Thoracic aorta (tissue), 2 donors: ENCODE data around the gene ITM2C. TPM values are rescaled to one million over a fixed set of nuclear protein-coding genes. Genes with fewer than 3 reads are reported as not detected.

ENCODE experiments used
- ATAC-seq: fragments of 150-250 bp; one replicate; pipeline ENCODE4 v1.8.0; 2017; ENCODE audit warnings: low read depth; ENCODE audit not compliant: insufficient number of reproducible peaks, low FRiP score
- DNase-seq: peaks from one replicate; pipeline ENCODE4 v3.0.0-alpha.2; 2020; ENCODE audit warnings: low spot score
- H3K27ac ChIP-seq, 2 donors: fragments of 200-600 bp; sonication (generic); 1 replicate in 1 of 2; 2 replicates in 1 of 2; pipeline ENCODE4 v1.5.1; 2016; ENCODE audit warnings: mild to moderate bottlenecking in 2 of 2, moderate library complexity in 2 of 2
- H3K27me3 ChIP-seq: fragments of 200-600 bp; sonication (generic); replicated peaks from 2 replicates; pipeline ENCODE4 v1.6.0; 2016; ENCODE audit warnings: mild to moderate bottlenecking; ENCODE audit not compliant: insufficient read depth
- H3K36me3 ChIP-seq: fragments of 200-600 bp; sonication (generic); one replicate; pipeline ENCODE4 v1.5.1; 2016
- H3K4me1 ChIP-seq, 2 donors: fragments of 200-600 bp; sonication (generic); 1 replicate in 1 of 2; 2 replicates in 1 of 2; pipeline versions ENCODE4 v1.5.1 to v1.6.0; 2016; ENCODE audit warnings: low read depth in 2 of 2, mild to moderate bottlenecking in 1 of 2; ENCODE audit not compliant: control insufficient read depth in 1 of 2
- H3K4me3 ChIP-seq: fragments of 200-600 bp; sonication (generic); 2 replicates; pipeline ENCODE4 v1.5.1; 2016; ENCODE audit warnings: mild to moderate bottlenecking
- H3K9me3 ChIP-seq: fragments of 200-600 bp; sonication (generic); 2 replicates; pipeline ENCODE4 v1.5.1; 2016
- total RNA-seq, 2 donors: library from RNA; depleted of rRNA; stranded (reverse); fragments of >200 nt; gene quantifications; one replicate each; pipeline versions ENCODE4 v1.1.0 to v1.2.3, GENCODE V29; 2016
- TF ChIP-seq, protein P1 (sequence below): fragments of 200-600 bp; sonication (generic); IDR thresholded peaks from one replicate; pipeline ENCODE4 v1.5.1; 2019; ENCODE audit warnings: antibody characterized with exemption

ITM2C gene
- total RNA-seq, 2 donors from 2014 or later, result 65.5 to 70.6 TPM

DNA sequence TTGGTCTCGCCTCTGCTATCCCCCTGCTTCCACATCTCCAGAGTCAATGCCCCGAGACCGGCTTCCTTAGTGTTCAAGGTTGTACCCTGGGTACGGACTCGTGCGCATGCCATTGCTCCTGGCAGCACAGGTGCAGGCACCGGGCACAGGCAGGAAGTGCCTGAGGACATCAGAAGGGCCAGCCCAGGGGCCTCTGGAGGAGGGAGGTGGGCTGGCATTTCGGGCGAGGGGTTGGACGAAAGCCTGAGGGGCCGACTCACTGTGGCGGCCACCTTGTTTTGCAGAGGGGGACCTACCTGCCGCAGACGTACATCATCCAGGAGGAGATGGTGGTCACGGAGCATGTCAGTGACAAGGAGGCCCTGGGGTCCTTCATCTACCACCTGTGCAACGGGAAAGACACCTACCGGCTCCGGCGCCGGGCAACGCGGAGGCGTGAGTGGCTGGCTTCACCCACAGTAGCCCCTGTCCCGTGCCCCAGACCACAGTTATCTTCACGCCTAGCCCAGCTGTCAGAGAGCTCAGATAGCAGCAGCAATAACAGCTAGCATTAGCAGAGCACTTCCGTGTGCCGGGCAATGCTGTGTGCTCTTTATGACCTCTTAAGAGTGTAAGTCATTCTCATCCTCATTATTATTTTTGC is 12.5 kb downstream of the ITM2C start:
- no peak for ATAC-seq
- TF ChIP-seq, protein P1, sequence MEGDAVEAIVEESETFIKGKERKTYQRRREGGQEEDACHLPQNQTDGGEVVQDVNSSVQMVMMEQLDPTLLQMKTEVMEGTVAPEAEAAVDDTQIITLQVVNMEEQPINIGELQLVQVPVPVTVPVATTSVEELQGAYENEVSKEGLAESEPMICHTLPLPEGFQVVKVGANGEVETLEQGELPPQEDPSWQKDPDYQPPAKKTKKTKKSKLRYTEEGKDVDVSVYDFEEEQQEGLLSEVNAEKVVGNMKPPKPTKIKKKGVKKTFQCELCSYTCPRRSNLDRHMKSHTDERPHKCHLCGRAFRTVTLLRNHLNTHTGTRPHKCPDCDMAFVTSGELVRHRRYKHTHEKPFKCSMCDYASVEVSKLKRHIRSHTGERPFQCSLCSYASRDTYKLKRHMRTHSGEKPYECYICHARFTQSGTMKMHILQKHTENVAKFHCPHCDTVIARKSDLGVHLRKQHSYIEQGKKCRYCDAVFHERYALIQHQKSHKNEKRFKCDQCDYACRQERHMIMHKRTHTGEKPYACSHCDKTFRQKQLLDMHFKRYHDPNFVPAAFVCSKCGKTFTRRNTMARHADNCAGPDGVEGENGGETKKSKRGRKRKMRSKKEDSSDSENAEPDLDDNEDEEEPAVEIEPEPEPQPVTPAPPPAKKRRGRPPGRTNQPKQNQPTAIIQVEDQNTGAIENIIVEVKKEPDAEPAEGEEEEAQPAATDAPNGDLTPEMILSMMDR, result no peak
- DNase-seq, result no peak
- Histone ChIP-seq H3K27ac (no peak overlapping the region), H3K4me3 (no peak overlapping the region), H3K4me1 (peaks cover 0 to 7% of the 10 kb centered on the region in 2 donors), H3K9me3 (no peaks in the 10 kb centered on the region), H3K27me3 (no peaks in the 10 kb centered on the region), H3K36me3 (peaks cover 8% of the 10 kb centered on the region)

DNA sequence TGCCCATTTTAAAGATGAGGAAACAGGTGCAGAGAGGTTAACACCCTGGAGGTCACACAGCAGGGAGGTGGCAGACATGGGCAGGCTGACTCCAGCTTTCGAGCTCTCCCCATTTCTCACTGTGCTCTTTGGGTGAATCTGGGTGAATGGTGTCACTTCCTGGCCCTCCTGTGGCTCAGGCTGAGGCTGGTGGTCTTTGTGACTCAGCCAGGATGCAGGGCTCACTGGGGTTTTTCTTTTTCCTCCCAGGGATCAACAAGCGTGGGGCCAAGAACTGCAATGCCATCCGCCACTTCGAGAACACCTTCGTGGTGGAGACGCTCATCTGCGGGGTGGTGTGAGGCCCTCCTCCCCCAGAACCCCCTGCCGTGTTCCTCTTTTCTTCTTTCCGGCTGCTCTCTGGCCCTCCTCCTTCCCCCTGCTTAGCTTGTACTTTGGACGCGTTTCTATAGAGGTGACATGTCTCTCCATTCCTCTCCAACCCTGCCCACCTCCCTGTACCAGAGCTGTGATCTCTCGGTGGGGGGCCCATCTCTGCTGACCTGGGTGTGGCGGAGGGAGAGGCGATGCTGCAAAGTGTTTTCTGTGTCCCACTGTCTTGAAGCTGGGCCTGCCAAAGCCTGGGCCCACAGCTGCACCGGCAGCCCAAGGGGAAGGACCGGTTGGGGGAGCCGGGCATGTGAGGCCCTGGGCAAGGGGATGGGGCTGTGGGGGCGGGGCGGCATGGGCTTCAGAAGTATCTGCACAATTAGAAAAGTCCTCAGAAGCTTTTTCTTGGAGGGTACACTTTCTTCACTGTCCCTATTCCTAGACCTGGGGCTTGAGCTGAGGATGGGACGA is 13.2 kb downstream of the ITM2C start:
- H3K4me1 ChIP-seq, result no peaks in the 10 kb centered on the region
- H3K27ac ChIP-seq, result no peak overlapping the region
- ATAC-seq (no peak), DNase-seq (no peak)
- H3K27me3 ChIP-seq, result no peaks in the 10 kb centered on the region
- H3K36me3 ChIP-seq, result peaks cover 8% of the 10 kb centered on the region
- TF ChIP-seq, protein P1, result no peak
- H3K9me3 ChIP-seq, result no peaks in the 10 kb centered on the region
- no peak overlapping the region for H3K4me3 ChIP-seq

DNA sequence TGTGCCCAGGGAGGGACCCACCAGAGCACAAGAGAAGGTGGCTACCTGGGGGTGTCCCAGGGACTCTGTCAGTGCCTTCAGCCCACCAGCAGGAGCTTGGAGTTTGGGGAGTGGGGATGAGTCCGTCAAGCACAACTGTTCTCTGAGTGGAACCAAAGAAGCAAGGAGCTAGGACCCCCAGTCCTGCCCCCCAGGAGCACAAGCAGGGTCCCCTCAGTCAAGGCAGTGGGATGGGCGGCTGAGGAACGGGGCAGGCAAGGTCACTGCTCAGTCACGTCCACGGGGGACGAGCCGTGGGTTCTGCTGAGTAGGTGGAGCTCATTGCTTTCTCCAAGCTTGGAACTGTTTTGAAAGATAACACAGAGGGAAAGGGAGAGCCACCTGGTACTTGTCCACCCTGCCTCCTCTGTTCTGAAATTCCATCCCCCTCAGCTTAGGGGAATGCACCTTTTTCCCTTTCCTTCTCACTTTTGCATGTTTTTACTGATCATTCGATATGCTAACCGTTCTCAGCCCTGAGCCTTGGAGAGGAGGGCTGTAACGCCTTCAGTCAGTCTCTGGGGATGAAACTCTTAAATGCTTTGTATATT is 14.0 kb downstream of the ITM2C start:
- ATAC-seq (no peak), DNase-seq (no peak)
- Histone ChIP-seq H3K27me3 (no peaks in the 10 kb centered on the region), H3K36me3 (peaks cover 8% of the 10 kb centered on the region), H3K4me3 (no peak overlapping the region), H3K9me3 (no peaks in the 10 kb centered on the region), H3K27ac (no peak overlapping the region), H3K4me1 (no peaks in the 10 kb centered on the region)
- TF ChIP-seq, protein P1, result no peak

DNA sequence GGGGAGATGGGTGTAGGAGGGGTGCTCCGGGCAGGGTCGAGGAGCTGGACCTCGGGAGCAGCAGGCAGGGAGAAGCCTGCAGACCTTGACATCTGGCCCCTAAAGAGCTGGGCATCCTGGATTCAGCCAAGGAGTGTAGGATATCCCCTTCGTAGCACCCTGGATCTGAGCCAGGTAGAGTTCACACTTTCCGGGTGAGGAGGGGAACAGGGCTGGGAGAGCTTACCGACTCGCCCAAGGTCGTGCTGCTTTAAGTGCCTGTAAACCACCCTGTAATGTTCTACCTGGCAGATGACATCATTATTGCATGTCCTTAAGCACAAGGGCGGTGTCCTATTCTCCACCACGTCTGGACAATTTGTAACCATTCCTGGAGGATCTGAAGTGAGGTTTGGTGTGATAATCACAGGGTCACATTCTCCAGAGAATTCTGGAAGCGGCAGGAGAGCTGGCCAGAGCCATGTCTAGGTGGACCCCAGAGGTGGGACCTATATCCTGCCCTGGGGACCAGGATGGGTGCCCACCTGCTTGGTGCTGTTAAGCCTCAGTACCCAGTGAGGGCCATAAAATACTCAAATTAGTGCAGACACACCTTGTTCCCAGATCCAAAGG is 14.6 kb downstream of the ITM2C start:
- ATAC-seq, result no peak
- Histone ChIP-seq H3K9me3 (no peaks in the 10 kb centered on the region), H3K4me1 (no peaks in the 10 kb centered on the region), H3K27ac (no peak overlapping the region), H3K4me3 (no peak overlapping the region), H3K27me3 (no peaks in the 10 kb centered on the region), H3K36me3 (peaks cover 8% of the 10 kb centered on the region)
- DNase-seq, result no peak
- TF ChIP-seq, protein P1, result no peak

DNA sequence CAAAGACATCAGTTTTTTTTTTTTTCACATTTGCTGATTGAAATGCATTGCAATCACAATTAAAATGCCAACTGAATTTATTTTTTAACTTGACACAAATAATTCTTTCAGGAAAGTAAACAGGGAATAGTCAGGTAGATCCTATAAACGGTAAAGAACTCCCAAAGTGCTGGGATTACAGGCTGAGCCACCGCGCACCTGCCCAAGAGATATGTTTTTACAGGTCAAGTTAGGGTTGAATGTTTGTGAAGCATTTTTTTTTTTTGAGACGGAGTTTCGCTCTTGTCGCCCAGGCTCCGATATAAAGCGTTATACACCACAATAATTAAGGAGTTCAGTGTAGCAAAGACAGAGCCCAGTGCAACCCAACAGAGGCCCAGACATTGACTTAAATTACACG is 15.1 kb downstream of the ITM2C start:
- ATAC-seq (no peak), DNase-seq (no peak)
- Histone ChIP-seq H3K27ac (no peak overlapping the region), H3K4me3 (no peak overlapping the region), H3K9me3 (no peaks in the 10 kb centered on the region), H3K36me3 (peaks cover 8% of the 10 kb centered on the region), H3K4me1 (no peaks in the 10 kb centered on the region), H3K27me3 (no peaks in the 10 kb centered on the region)
- TF ChIP-seq, protein P1, result no peak
